ENCODE data around the gene LAMB4. TPM values are rescaled to one million over a fixed set of nuclear protein-coding genes. Genes with fewer than 3 reads are reported as not detected.

Gene LAMB4
- total and polyA plus RNA-seq, 2 of the 8 experiments (the other 6 are each of a cell fraction or from before 2014, with no cell fraction given) = not detected

GRCh38 chr7:108102671-108103312 lies 27.4 kb downstream of the LAMB4 start:
- Histone ChIP-seq H3K4me3 (ENCODE audit: extremely low read depth in 1 of 4, insufficient read depth in 2 of 4, low read depth in 3 of 4, low read length in 4 of 4) (no peak overlapping the region), H2AK5ac (ENCODE audit: low read depth, low read length) (no peak overlapping the region), H3K4me1 (replicated peaks in 1 of 4; ENCODE audit: control insufficient read depth in 3 of 4, insufficient read depth in 4 of 4, low read length in 3 of 4) (no peaks in the 10 kb centered on the region), H3K14ac (ENCODE audit: insufficient read length) (no peak overlapping the region), H3K79me2 (ENCODE audit: control insufficient read depth in 1 of 2, insufficient read depth in 2 of 2, low read length in 2 of 2) (no peaks in the 10 kb centered on the region), H4K8ac (ENCODE audit: extremely low read depth, insufficient read depth, low read length) (no peak overlapping the region), H3K56ac (replicated peaks; ENCODE audit: insufficient read length, low read depth, low read length) (no peak overlapping the region), H3K18ac (ENCODE audit: extremely low read depth, low read length) (no peak overlapping the region), H4K5ac (ENCODE audit: insufficient read length, low read depth, low read length) (no peak overlapping the region), H2BK20ac (ENCODE audit: low read length) (no peak overlapping the region), H4K91ac (replicated peaks; ENCODE audit: insufficient read length, low read length) (no peak overlapping the region), H2BK12ac (ENCODE audit: low read depth, low read length) (no peak overlapping the region), H3K23ac (ENCODE audit: insufficient read length) (no peak overlapping the region), H3K4me2 (ENCODE audit: insufficient read depth in 1 of 2, low read depth in 2 of 2, low read length in 2 of 2) (no peak overlapping the region), H3K27me3 (replicated peaks in 1 of 4; ENCODE audit: control insufficient read depth in 3 of 4, extremely low read depth in 1 of 4, insufficient read depth in 3 of 4, low read length in 3 of 4) (no peaks in the 10 kb centered on the region), H3K9ac (replicated peaks in 1 of 4; ENCODE audit: extremely low read depth in 1 of 4, low read depth in 3 of 4, low read length in 3 of 4) (no peak overlapping the region; a peak in 1 of 7 replicates), H3K27ac (ENCODE audit: low read depth, low read length) (no peak overlapping the region), H2BK5ac (ENCODE audit: low read depth, low read length) (no peak overlapping the region), H3K36me3 (ENCODE audit: control insufficient read depth in 2 of 4, insufficient read depth in 4 of 4, low read length in 3 of 4) (no peaks in the 10 kb centered on the region), H2BK15ac (ENCODE audit: low read length) (no peak overlapping the region), H3K4ac (replicated peaks; ENCODE audit: insufficient read length, low read depth, low read length) (no peak overlapping the region), H3K79me1 (ENCODE audit: low read depth, low read length) (no peaks in the 10 kb centered on the region), H3K9me3 (ENCODE audit: insufficient read depth in 2 of 2, low read depth in 1 of 2, low read length in 1 of 2) (no peaks in the 10 kb centered on the region), H3K23me2 (ENCODE audit: low read depth, low read length) (no peaks in the 10 kb centered on the region), H2BK120ac (replicated peaks; ENCODE audit: low read depth, low read length) (no peak overlapping the region), H2AFZ (ENCODE audit: low read length) (peak overlapping the region; percentile 66; the same call in 1 of the 2 replicates), H4K20me1 (replicated peaks in 1 of 2; ENCODE audit: control insufficient read depth in 1 of 2, insufficient read depth in 2 of 2, low read length in 2 of 2) (no peaks in the 10 kb centered on the region)
- TF ChIP-seq SIN3A (conservative IDR thresholded peaks at IDR 0.05 in 1 of 2, IDR thresholded peaks at IDR 0.05 in 1 of 2; ENCODE audit: low read depth in 1 of 2, low read length in 2 of 2) (no peak), HDAC6 (IDR thresholded peaks at IDR 0.05; ENCODE audit: low read depth, low read length) (no peak), POLR2AphosphoS5 (IDR thresholded peaks at IDR 0.05; ENCODE audit: low read depth, low read length) (no peak), RFX5 (IDR thresholded peaks at IDR 0.05; ENCODE audit: borderline replicate concordance, low read depth, low read length) (no peak), ZNF274 (IDR thresholded peaks at IDR 0.05; ENCODE audit: borderline replicate concordance, extremely low read depth, low read length) (no peak), RXRA (IDR thresholded peaks at IDR 0.05; ENCODE audit: insufficient read depth, low read depth, low read length) (no peak), SP2 (IDR thresholded peaks at IDR 0.05; ENCODE audit: low read length) (no peak), USF2 (IDR thresholded peaks at IDR 0.05; ENCODE audit: low read length) (no peak), MAX (IDR thresholded peaks at IDR 0.05) (no peak), CBX5 (IDR thresholded peaks at IDR 0.05; ENCODE audit: low read depth, low read length) (no peak)
- POLR2A ChIA-PET (ENCODE audit: partially characterized antibody) = no interaction called here
- DNase-seq (ENCODE audit: low read depth in 1 of 2, low spot score in 2 of 2) = no peak
- no peak for FAIRE-seq
- 89% methylated on average over 20 of the region's 20 CpGs; no CpG with 5 or more reads in 1 of the 2 experiments for WGBS, 2 experiments (ENCODE audit: extremely low coverage in 1 of 2, insufficient coverage in 1 of 2, insufficient read length in 1 of 2, insufficient replicate concordance in 2 of 2, low coverage in 1 of 2, low lambda C conversion rate in 2 of 2, missing lambda C conversion rate in 1 of 2)
- CTCF ChIA-PET (ENCODE audit: partially characterized antibody) = interaction anchor here (0.7 to 3.7 kb wide), 4 partner anchors 11 to 272 kb away, joined by 3 to 21 read pairs (median 3); no protein-coding TSS in a partner anchor

Measured in H1 (cell line).